Measurements from ENCODE around the gene TSPEAR.

The TSPEAR gene

DNA sequence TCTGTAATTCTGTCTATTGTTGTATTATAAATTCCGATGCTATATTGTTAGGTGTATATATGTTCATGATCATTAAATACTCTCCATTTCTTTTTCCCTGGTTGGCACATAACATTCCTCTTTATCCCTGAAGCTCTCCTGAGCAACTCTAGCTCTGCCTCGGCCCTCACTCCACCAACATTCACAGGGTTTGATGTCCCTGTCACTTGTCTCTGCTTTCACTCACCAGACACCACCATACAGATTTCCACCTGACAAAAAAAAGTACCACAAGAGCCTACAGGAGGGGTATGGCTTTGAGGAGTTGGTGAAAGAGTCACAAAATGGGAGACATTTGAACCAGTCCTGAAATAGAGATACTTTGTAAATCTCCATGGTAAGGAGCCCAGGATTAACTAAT, 8.8 kb upstream of the TSPEAR start:
- no peak for DNase-seq (ENCODE audit: low read depth in 2 of 2)

DNA sequence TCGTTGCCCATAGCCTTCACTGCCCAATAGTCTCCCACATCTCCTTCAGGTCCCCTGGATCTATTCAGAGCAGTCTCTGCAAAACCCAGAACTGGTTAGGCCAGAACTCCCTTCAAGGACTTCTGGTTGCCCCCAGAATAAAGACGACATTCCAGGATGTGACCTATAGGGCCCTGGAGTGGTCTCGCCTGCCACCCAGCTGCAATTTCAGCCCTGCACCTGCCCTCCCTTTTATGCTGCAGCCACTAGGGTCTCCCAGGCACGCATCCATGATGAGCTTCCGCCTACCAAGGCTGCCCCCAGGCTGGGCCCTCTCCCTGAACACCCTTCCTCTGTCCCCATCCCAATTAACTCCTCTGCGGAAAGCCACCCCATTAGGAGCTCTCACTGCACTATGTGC, 7.2 kb upstream of the TSPEAR start:
- DNase-seq (ENCODE audit: low read depth in 2 of 2) = no peak

DNA sequence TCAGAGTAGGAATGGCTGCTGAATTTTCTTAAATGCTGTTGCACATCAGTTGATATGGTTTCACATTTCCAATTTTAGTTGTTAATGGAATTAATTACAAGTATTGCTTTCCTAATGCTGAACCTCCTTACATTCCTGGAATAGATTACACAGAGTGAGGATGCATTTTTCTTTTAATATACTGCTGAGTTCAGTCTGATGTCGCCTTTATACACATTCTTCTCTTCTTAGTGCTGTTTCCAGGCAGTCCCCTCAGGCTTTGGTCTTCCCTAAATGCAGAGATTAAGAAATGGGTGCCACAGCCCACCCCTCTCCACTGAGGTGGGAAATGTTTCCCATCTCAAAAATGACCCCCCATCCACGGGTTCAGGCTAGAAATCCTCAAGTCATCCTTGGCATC, 6.7 kb upstream of the TSPEAR start:
- DNase-seq (ENCODE audit: low read depth in 2 of 2) = no peak

DNA sequence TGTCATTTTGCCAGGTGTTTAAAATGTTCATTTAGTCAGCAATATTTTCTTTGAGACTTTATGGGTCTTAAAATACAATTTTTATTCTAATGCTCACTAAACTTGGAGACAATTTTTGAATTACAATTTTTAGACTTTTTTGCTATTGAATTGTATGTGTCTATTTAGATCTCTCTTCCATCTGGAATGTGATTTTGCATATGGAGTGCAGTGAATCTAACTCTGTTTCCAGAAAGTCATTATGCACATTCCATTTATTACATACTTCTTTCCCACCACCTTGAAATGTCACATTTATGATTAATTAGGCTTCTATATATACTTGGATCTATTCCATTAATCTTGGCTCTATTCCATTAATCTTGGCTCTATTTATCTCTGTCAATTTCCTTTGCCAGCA, 5.6 kb upstream of the TSPEAR start:
- no peak for DNase-seq (ENCODE audit: low read depth in 2 of 2)

DNA sequence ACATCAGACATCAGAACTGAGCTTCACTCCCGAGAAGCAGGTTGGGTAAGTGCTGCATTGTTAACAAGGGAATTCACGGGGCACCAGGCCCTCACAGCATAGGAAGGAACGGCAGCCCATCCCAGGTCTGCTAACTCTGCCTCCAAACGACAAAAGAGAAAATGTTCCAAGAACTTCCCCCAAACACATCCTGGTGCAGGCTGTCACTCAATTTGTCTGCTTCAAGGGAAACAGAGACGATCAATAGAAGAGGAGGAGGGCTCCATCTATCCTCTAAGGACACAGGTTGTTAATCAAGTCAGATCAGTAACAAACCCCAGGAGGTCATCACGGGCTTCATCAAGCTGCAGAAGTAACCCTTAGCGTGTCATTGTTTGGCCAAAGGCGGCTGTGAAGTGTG, 3.5 kb upstream of the TSPEAR start:
- no peak for DNase-seq (ENCODE audit: low read depth in 2 of 2)

DNA sequence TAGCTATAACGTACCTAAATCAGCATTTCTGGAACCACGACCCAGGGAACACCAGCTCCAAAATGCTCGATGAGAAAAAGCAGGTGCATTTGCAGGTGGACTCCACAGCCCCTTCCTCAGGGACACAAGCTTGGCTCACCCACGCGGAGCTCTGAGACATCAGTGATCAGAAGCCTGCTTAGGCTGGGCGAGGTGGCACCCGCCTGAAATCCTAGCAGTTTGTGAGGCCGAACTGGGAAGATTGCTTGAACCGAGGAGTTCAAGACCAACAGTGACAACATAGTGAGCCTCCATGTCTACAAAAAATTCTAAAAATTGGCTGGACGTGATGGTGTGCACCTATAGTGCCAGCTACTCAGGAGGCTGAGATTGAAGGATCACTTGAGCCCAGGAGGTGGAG, 2.5 kb upstream of the TSPEAR start:
- no peak for DNase-seq (ENCODE audit: low read depth in 2 of 2)

DNA sequence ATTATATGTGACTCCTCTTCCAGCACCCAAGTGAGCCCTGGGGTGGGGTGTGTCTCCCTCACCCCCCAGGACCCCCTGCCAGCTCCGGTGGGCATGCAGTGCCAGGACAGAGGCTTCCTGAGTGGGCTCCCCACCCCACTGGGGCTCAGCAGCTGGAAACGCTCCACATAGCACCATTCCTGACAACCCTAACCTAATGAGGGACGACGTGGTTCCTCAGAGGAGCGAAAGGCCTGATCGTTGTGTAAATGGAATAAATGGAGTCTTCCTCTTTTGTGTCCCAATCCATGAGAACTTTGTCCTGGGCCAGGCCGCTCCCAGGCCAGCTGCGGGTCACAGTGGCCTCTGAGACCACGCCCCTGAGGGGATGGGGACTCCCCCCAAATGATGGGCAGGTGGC, 1.8 kb upstream of the TSPEAR start:
- DNase-seq (ENCODE audit: low read depth in 2 of 2) = no peak

DNA sequence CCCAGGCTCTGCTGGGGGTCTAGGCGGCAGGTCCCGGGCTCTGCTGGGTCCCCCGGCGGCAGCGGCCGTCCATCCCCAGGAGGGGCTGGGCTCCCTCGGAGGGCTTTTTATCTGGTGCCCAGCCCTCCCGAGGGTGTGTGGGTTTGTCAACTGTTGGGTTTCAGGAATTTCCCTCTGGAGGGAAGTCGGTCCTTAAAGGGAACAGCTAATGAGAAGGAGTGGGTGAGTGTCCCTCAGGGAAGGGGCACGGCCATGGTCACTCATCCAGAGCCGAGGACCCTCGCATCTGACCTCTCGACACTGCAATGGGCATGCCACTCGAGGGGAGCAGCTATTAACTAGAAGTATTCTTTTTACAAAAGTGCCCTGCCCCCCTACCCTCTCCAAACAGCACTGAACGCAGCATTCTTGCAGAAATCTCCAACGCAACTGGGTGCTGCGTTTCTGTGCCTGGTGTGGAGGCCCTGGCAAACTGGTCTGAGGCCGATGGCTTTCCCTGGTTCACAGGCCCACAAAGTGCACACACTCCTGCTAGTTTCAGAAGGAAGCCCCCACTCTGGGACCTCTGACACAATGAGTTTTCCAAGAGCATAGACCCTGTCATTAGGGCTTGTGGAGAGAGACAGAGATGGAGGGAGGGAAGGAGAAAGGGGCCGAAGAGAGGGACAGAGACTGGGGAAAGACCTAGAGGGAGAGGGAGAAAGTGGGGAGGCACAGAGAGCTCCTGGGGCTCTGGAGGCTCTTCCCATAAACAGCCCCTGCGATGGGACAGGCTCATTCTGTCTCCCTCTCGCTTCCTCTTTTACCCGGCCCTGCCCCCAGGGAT, 1.0 kb upstream of the TSPEAR start:
- DNase-seq (ENCODE audit: low read depth in 2 of 2) = no peak

DNA sequence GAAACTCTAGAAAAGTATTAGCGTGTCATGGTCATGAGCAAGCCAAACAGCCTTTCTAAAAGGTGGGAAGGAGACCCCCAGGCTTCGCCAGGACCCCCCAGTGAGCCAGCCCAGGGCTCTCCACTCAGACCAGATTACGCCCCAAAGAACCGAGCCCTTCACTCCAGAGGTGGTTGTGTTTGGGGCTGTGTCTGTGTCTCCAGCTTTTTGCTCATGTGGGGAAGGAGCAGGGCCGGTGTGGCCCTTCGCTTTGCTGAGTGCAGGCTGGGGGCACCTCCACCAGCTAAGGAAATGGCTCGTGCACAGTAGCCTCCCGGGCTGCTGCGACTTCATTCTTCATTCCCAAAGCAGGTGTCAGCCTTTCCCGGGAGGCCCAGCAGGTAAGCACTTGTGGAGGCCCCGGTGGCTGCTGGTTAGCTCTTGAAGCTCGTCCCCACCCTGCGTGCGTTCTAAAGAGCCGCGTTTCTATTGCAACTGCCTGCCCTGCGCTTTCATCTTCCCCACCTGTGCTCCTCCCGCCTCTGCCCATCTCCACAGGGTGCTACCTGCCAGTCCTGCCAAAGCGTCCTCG, 531 bp downstream of the TSPEAR start:
- no peak for DNase-seq (ENCODE audit: low read depth in 2 of 2)

DNA sequence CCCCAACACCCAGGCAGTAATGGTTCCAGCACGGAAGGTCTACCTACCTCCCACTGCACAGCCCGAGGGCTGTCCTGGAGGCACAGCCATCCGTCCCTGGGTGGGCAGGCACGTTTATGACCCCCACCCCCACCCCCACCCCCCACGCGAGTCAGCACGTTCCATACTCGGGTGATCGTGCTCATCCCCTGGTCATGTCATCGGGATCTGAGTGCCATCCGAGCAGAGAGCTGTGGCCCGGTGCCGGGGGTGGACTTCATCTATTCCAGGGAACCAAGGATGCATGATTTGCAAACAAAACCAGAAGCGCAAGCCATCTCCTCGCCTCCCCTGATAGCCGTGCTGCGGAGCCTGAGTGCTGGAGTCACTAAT, 1.1 kb downstream of the TSPEAR start:
- no peak for DNase-seq (ENCODE audit: low read depth in 2 of 2)

DNA sequence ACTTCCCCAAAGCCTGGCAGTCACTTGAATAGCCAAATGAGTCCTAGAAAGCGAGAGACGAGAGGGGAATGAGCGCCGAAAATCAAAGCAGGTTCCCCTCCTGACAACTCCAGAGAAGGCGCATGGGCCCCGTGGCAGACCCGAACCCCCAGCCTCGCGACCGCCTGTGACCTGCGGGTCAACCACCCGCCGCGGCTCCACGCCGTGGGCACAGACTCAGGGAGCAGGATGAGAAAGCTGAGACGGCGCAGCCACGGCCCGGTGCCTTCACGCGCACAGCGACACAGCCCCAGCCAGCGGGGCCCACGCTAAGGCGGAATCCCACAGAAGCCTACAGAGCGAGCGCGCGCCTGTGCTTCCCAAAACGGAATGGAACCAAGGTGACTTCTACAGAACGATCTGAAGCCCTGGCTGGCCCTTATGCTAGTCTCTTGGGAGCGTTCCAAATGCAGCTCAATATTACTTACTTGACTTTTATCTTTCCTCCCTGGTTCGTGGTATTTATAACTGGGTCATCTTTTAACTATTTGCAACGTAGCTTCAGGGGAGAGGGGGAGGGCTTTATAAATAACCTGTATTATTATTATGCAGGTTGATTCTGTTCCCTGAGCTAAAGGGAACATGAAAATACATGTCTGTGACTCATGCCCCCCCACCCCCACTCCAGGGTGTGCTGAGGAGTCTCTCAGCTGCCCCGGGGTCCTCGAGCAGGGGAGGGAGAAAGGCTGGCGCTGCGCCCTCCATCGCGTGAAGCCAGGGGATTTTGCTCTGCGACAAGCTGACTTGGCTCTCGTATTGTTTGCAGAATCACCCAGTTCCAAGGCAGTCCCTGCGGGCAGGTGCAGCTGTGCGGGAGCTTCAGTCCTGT, 1.7 kb downstream of the TSPEAR start:
- DNase-seq (ENCODE audit: low read depth in 2 of 2) = no peak

DNA sequence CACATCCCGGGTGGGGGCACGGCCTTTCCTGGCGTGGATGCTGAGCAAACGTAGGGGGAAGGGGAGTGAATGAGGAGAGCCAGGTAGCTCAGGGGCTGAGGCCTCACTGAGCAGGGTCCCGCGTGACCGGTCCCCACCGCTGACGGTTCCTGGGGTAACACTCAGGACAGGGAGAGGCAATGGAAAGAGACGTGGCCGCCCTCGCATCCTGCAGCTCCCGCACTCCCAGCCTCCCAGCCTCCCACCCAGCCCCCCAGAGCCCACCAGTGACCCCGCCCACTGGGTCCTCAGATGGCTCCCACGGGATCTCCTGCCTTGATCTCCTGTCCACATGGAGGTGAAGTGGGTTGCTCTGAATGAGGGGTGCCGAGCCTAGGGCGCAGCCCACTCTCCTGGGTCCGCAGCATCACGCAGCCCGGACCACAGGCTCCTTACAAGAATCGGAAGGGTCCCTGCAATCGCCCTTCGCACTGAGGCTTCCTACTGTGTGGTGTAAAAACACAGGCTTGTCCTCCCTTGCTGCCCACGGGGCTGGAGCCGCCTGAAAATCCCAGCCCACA, 2.4 kb downstream of the TSPEAR start:
- no peak for DNase-seq (ENCODE audit: low read depth in 2 of 2)

DNA sequence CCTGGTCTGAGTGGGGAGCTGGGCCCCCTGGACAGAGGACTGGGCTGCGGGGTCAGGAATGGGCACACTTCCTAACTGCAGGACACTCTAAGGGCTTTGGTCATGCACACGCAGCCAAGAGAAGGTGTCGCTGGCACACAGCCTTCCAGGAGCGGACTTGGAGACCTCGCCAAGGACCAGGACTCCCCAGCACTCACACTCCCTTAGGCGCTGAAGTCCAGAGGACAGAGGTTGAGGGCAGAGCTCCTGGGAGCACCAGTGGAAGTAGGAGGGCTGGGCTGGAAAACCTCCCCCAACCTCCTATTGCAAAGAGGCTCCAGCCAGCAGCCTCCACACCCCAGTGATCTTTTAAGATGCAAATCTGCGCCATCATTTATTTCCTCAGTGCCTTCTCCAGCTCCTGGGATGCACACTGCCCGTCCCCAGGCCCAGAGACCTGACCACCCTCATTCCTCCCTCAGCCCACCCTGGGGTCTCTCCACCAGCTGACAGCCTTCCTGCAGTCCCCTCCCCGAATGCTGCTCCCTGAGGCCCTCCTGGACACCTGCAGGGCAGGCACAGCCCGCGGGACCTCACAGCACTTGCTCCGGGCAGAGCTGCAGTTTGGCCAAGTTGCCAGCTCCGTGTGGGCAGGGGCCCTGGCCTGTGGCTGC, 3.0 kb downstream of the TSPEAR start:
- no peak for DNase-seq (ENCODE audit: low read depth in 2 of 2)

DNA sequence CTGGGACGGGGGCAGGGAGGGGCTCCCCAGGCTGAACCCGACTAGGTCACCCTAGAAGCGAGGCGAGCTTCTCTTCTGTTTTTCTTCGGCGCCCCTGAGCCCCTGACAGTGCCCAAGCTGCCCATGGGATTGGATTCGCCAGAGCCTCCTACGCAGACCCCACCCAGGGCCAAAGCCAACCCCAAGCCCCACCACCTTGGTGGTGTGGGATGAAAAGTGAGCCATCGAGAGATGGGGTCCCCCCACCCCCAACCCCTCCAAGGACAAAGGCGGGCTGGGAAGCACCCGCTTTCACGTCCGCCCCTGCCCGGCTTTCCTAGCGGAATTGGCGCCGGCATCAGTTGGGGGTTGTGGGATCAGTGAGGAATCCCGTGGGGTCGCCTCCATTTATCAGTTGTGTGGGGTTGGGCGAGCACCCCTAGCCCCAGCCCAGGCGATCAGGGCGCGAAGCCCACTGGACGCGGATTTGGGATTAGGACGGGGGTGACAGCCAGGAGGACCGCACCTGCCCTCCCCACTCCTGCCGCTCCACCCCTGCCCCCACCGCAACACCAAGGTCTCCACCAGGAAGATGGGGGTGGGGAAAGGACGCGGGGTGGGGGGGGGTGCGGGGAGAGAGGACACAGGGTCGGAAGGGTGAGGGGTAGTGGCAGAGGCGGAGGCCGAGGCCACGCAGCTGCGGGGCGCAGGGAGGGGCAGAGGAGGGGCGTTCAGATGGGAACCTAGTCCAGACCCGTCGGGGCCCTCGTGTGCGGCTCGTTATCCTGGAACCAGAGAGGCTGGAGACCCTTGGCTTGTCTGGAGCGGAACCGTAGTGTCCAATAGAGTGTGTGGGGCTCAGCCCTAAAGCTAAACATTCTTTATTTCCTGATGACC, 4.4 kb downstream of the TSPEAR start:
- DNase-seq (ENCODE audit: low read depth in 2 of 2) = no peak

DNA sequence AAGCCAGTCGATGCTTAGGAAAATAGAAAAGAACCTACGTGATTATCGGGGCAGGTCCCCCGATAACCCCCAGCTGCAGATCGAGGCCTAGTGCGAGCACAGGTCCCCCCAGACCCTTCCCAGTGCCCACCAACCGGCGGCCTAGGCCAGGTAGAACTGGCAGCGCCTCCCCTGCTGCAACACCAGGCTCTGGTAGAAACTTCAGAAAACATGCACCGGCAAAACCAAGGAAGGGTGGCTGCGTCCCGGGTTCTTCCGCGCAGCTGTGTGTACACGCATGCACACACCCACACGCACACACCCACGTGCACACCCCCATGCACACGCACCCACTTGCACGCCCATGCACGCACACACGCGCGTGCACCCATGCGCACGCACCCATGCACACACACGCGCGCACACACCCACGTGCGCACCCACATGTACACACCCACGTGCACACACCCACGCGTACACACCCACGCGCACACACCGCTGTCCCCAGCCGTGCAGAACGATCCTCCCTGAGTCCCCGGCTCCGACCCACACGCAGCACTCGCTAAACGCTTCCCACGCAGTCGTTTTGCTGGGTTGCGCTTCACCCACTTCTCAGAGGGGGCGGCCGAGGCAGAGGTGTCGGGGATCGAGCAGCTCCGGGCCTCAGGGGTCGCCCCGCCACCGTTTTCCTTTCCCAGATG, 5.2 kb downstream of the TSPEAR start:
- DNase-seq (ENCODE audit: low read depth in 2 of 2) = no peak

DNA sequence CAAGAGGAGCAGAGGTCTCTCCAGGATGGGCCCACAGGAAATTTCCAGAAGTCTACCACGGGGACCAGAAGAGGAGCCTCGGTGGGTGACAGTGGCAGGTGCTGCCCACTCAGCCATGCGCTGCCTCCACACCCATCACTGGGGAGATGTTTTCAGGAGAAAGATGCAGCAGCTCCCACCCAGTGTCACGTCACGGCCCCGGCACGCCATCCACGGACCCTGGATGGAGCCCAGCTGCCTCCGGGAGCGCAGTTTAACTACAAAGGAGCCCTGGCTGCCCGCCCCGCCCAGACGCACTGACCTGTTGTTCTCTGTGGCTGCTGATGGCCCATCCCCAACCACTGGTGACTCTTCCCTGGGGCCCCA, 6.8 kb downstream of the TSPEAR start:
- DNase-seq (ENCODE audit: low read depth in 2 of 2) = no peak

DNA sequence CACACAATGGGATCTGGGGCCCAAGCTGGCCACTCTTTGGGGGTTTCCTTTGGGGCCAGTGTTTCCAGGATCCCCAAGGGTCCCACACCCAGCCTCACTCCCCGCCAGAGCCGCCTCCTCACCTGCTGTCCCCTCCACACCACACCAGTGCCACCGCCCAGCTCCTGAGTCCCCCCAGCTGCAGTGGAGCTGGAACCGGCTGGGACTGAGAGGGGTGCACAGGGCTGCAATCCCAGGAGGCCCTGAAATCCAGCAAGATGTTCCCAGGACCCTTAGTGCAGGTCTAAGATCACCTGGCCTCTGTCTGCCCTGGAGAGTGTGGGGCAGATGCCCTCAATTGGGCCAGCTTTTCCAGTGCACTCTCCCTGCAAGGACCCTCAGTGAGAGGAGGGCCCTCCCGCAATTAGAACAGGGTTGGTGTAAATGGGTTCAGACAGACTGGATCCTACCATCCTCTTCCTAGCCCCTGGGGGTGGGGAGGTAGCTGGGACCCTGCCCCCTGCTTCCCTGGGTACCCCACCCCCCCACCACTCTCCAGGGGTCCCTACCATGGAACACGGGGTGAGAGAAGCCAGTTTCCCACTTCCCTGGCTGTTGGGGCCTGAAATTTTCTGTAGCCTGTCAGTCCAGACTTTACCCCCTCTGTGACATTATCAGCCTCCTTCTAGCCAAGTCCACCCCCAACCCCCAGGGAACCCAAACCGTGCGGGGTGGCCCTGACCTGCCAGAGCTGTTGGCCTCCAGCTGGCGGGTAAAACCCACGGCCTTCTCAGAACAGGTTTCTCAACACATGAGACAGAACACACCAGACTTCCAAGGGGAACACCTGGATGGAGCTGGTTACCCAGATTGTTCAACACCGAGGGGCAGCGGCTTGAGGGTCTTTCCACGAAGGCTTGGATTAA, 7.4 kb downstream of the TSPEAR start:
- DNase-seq (ENCODE audit: low read depth in 2 of 2) = no peak

DNA sequence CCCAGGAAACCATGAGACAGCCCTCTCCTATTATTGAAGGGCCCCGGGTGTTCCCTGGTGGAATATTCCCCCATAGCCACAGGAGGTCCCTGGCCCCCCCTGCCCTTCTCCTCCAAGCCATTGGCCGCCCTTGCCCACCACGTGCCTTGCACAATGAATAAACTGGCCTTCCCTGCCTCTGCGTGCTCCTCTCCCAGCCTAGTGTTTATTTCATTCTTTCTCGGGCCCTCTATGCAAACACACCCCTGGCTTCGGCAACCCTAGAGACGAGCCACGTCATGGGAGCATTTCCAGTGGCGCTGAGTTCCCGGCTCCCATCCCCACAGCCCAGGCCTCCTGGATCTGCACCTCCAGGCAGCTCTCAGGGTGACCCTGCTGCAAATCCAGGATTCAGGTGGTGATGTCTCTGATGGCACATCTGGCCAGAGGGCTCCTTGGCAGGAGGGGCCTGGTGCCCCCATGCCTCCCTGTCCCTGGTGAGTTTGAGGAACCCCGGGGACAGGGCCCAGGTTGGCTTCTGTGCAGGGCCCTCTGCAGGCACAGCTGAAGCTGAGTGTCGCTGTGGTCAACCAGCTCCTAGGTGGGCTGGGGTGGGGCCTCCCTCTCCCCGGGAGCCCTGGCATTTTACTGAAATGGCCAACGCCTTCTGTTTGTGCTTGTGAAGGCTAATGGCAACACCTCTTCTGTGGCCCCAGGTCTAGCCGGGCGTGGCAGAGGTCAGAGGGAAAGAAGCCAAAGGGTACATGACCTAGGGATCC, 8.2 kb downstream of the TSPEAR start:
- no peak for DNase-seq (ENCODE audit: low read depth in 2 of 2)
